Uterus (tissue), 4 donors: Measurements from ENCODE around the gene CUTC. TPM values are rescaled to one million over a fixed set of nuclear protein-coding genes. Genes with fewer than 3 reads are reported as not detected.

Experiments
- DNase-seq, 2 donors: peaks; one replicate each; pipeline ENCODE4 v3.0.0-alpha.2; 2019 to 2020
- H3K27ac ChIP-seq, 2 donors: fragments of 200-600 bp; sonication (generic); 1 replicate in 1 of 2; 2 replicates in 1 of 2; pipeline ENCODE4 v1.5.1; 2016 to 2018
- H3K27me3 ChIP-seq, 2 donors: fragments of 200-600 bp; sonication (generic); one replicate each; pipeline ENCODE4 v1.5.1; 2018 to 2019; ENCODE audit warnings: control low read depth in 1 of 2
- H3K36me3 ChIP-seq, 2 donors: fragments of 200-600 bp; sonication (generic); one replicate each; pipeline ENCODE4 v1.5.1; 2019; ENCODE audit warnings: control low read depth in 1 of 2
- H3K4me1 ChIP-seq, 2 donors: fragments of 200-600 bp; sonication (generic); one replicate each; pipeline ENCODE4 v1.5.1; 2018 to 2019; ENCODE audit warnings: control low read depth in 1 of 2
- H3K4me3 ChIP-seq, 2 donors: fragments of 200-600 bp; sonication (generic); 1 replicate in 1 of 2; 2 replicates in 1 of 2; pipeline ENCODE4 v1.5.1; 2018 to 2019; ENCODE audit warnings: mild to moderate bottlenecking in 1 of 2
- H3K9me3 ChIP-seq, 2 donors: fragments of 200-600 bp; sonication (generic); one replicate each; pipeline ENCODE4 v1.5.1; 2019; ENCODE audit warnings: control low read depth in 1 of 2
- CTCF ChIP-seq, 4 experiments: fragments of 200-600 bp in 2 of 4; fragments of 450-650 bp in 2 of 4; sonication (generic) in 2 of 4; IDR thresholded peaks; one replicate each; pipeline ENCODE4 v1.5.1; 2016 to 2019; ENCODE audit warnings: antibody characterized with exemption in 4 of 4, mild to moderate bottlenecking in 2 of 4, moderate library complexity in 1 of 4
- POLR2A ChIP-seq, 2 donors: fragments of 450-650 bp; IDR thresholded peaks; one replicate each; pipeline ENCODE4 v1.6.1; 2016; ENCODE audit warnings: antibody characterized with exemption in 2 of 2, mild to moderate bottlenecking in 1 of 2, moderate library complexity in 1 of 2
- intact Hi-C: fragments of 100-400 bp; cut with DNase I; formaldehyde crosslinking; loops from one replicate; pipeline ENCODE4 v1.15.1; 2023; ENCODE audit warnings: low total_unique reads
- total RNA-seq, 4 donors: library from RNA; depleted of rRNA in 3 of 4; stranded (reverse); fragments of >200 nt in 3 of 4; gene quantifications; one replicate each; pipeline versions ENCODE4 v1.1.0 to v1.2.4, GENCODE V29; 2014 to 2023
- donor health status: DM: yes; HTN: yes; CAD: no.

CUTC gene
- total RNA-seq, 4 donors from 2014 or later = 4.4 to 26.6 (median 14.4) TPM

DNA sequence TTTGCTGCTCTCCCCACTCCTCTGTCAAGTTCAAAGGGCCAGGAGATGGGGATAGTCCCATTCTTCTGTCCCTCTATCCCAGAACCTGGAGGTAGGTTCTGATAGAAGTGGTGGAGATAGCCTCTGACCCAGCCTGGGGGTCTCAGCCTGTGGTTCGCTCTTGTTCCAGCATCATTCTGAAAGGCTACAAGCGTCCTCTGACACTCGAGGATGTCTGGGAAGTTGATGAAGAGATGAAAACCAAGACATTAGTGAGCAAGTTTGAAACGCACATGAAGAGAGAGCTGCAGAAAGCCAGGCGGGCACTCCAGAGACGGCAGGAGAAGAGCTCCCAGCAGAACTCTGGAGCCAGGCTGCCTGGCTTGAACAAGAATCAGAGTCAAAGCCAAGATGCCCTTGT is 64.9 kb downstream of the CUTC start:
- H3K36me3 ChIP-seq = no peaks in the 10 kb centered on the region
- no peak overlapping the region for H3K27ac ChIP-seq
- no peaks in the 10 kb centered on the region for H3K4me1 ChIP-seq
- no peak for TF ChIP-seq POLR2A (IDR thresholded peaks at IDR 0.05)
- TF ChIP-seq CTCF (IDR thresholded peaks at IDR 0.05) = no peak
- intact Hi-C loops = no loop called here
- no peak overlapping the region for H3K4me3 ChIP-seq
- no peaks in the 10 kb centered on the region for H3K27me3 ChIP-seq
- DNase-seq = no peak
- no peaks in the 10 kb centered on the region for H3K9me3 ChIP-seq

DNA sequence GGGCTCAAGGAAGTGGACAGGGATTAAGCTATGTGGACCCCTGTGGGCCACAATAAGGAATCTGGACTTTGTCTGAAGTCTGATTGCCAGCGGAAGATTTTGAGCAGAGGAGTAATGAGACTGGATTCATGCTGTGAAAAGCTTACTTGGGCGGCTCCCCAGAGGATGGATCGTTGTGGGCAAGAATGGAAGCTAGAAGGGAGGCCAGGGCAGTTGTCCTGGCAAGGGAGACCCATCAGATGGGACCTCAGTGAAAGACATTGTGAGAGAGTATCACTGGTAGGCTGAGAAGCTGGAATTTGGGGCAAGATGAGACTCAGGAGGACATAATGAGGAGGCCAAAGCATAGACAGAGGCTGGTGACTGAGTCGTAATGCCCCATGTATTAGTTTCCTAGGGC is 66.0 kb downstream of the CUTC start:
- Histone ChIP-seq H3K27me3 (no peaks in the 10 kb centered on the region), H3K9me3 (no peaks in the 10 kb centered on the region), H3K36me3 (no peaks in the 10 kb centered on the region), H3K4me1 (no peaks in the 10 kb centered on the region), H3K27ac (no peak overlapping the region), H3K4me3 (no peak overlapping the region)
- TF ChIP-seq POLR2A (IDR thresholded peaks at IDR 0.05) (no peak), CTCF (IDR thresholded peaks at IDR 0.05) (no peak)
- no peak for DNase-seq
- intact Hi-C loops = no loop called here

- Histone ChIP-seq H3K27me3 (no peaks in the 10 kb centered on the region), H3K4me3 (no peak overlapping the region), H3K27ac (no peak overlapping the region), H3K4me1 (no peaks in the 10 kb centered on the region), H3K9me3 (no peaks in the 10 kb centered on the region), H3K36me3 (no peaks in the 10 kb centered on the region)
- intact Hi-C loops = no loop called here
- DNase-seq = no peak
- TF ChIP-seq POLR2A (IDR thresholded peaks at IDR 0.05) (no peak), CTCF (IDR thresholded peaks at IDR 0.05) (no peak)
These were observed 66.9 kb downstream of the CUTC start for GRCh38 chr10:99798920-99799319.

- TF ChIP-seq CTCF (IDR thresholded peaks at IDR 0.05) (no peak), POLR2A (IDR thresholded peaks at IDR 0.05) (no peak)
- intact Hi-C loops = no loop called here
These were observed 67.6 kb downstream of the CUTC start for GRCh38 chr10:99799613-99800012.

GRCh38 chr10:99804471-99804870 is 72.4 kb downstream of the CUTC start:
- no peak for DNase-seq
- Histone ChIP-seq H3K4me1 (no peaks in the 10 kb centered on the region), H3K9me3 (no peaks in the 10 kb centered on the region), H3K27me3 (no peaks in the 10 kb centered on the region), H3K36me3 (no peaks in the 10 kb centered on the region), H3K4me3 (no peak overlapping the region), H3K27ac (no peak overlapping the region)
- TF ChIP-seq CTCF (IDR thresholded peaks at IDR 0.05) = no peak
- TF ChIP-seq POLR2A (IDR thresholded peaks at IDR 0.05) = no peak
- intact Hi-C loops = no loop called here

More at GRCh38 chr10:99799613-99800012, 67.6 kb downstream of the CUTC start:
- Histone ChIP-seq H3K36me3 (no peaks in the 10 kb centered on the region), H3K27me3 (no peaks in the 10 kb centered on the region), H3K9me3 (no peaks in the 10 kb centered on the region), H3K4me1 (no peaks in the 10 kb centered on the region), H3K4me3 (no peak overlapping the region), H3K27ac (no peak overlapping the region)
- no peak for DNase-seq
